Breast epithelium (tissue), 3 donors: ENCODE results near the gene SLC38A11.

Source experiments
- CTCF ChIP-seq, 3 donors: fragments of 450-650 bp; IDR thresholded peaks; one replicate each; pipeline ENCODE4 v1.5.1; 2016 to 2017; ENCODE audit warnings: antibody characterized with exemption in 3 of 3, mild to moderate bottlenecking in 3 of 3, moderate library complexity in 3 of 3
- POLR2A ChIP-seq: fragments of 450-650 bp; IDR thresholded peaks from one replicate; pipeline ENCODE4 v1.6.1; 2016; ENCODE audit warnings: antibody characterized with exemption, mild to moderate bottlenecking, moderate library complexity

- TF ChIP-seq CTCF (IDR thresholded peaks at IDR 0.05) (no peak), POLR2A (no peak)
Measured at GRCh38 chr2:164903951-164904350, 51.4 kb downstream of the SLC38A11 start.
